Measurements from ENCODE around the gene CRELD2.
A peak's percentile ranks its signal among the peaks of the same experiment; 100 is the strongest.

CRELD2 gene

GRCh38 chr22:49884075-49884474 lies 34.4 kb upstream of the CRELD2 start:
- Mint-ChIP-seq H3K27ac (no peak overlapping the region), H3K4me3 (no peak overlapping the region), H3K9me3 (no peaks in the 10 kb centered on the region), H3K36me3 (ENCODE audit: low read depth) (peaks cover 48% of the 10 kb centered on the region), H3K4me1 (peaks cover 18% of the 10 kb centered on the region), H3K27me3 (no peaks in the 10 kb centered on the region)
- DNase-seq (no peak), ATAC-seq (no peak)

- H3K9me3 Mint-ChIP-seq: no peaks in the 10 kb centered on the region
- no peaks in the 10 kb centered on the region for H3K27me3 Mint-ChIP-seq
- no peak overlapping the region for H3K4me3 Mint-ChIP-seq
- peaks cover 51% of the 10 kb centered on the region for H3K36me3 Mint-ChIP-seq (ENCODE audit: low read depth)
- peaks cover 18% of the 10 kb centered on the region for H3K4me1 Mint-ChIP-seq
- DNase-seq (no peak), ATAC-seq (no peak)
- H3K27ac Mint-ChIP-seq: no peak overlapping the region
These were observed 33.8 kb upstream of the CRELD2 start for GRCh38 chr22:49884503-49885260.

- Mint-ChIP-seq H3K4me1 (peaks cover 12% of the 10 kb centered on the region), H3K27me3 (no peaks in the 10 kb centered on the region), H3K27ac (no peak overlapping the region), H3K36me3 (ENCODE audit: low read depth) (peaks cover 57% of the 10 kb centered on the region), H3K9me3 (no peaks in the 10 kb centered on the region), H3K4me3 (no peak overlapping the region)
- ATAC-seq (no peak), DNase-seq (no peak)
These were observed 33.2 kb upstream of the CRELD2 start for GRCh38 chr22:49885281-49885680.

GRCh38 chr22:49885881-49886280 lies 32.6 kb upstream of the CRELD2 start:
- Mint-ChIP-seq H3K9me3 (no peaks in the 10 kb centered on the region), H3K27ac (no peak overlapping the region), H3K36me3 (ENCODE audit: low read depth) (peaks cover 59% of the 10 kb centered on the region), H3K4me1 (peaks cover 9% of the 10 kb centered on the region), H3K4me3 (no peak overlapping the region), H3K27me3 (no peaks in the 10 kb centered on the region)
- ATAC-seq (no peak), DNase-seq (no peak)

- no peaks in the 10 kb centered on the region for H3K27me3 Mint-ChIP-seq
- DNase-seq: no peak
- H3K9me3 Mint-ChIP-seq: peaks cover 5% of the 10 kb centered on the region
- H3K27ac Mint-ChIP-seq: no peak overlapping the region
- no peak overlapping the region for H3K4me3 Mint-ChIP-seq
- peaks cover 6% of the 10 kb centered on the region for H3K4me1 Mint-ChIP-seq
- H3K36me3 Mint-ChIP-seq (ENCODE audit: low read depth): peaks cover 65% of the 10 kb centered on the region
- no peak for ATAC-seq
These were observed 31.9 kb upstream of the CRELD2 start for GRCh38 chr22:49886346-49887063.

GRCh38 chr22:49887064-49887451 lies 31.4 kb upstream of the CRELD2 start:
- Mint-ChIP-seq H3K27me3 (no peaks in the 10 kb centered on the region), H3K27ac (no peak overlapping the region), H3K9me3 (peaks cover 5% of the 10 kb centered on the region), H3K4me3 (no peak overlapping the region), H3K36me3 (ENCODE audit: low read depth) (peaks cover 68% of the 10 kb centered on the region), H3K4me1 (peaks cover 2% of the 10 kb centered on the region)
- ATAC-seq (no peak), DNase-seq (no peak)

- no peaks in the 10 kb centered on the region for H3K4me1 Mint-ChIP-seq
- no peak for DNase-seq
- H3K4me3 Mint-ChIP-seq: no peak overlapping the region
- H3K27me3 Mint-ChIP-seq: no peaks in the 10 kb centered on the region
- no peak overlapping the region for H3K27ac Mint-ChIP-seq
- peaks cover 68% of the 10 kb centered on the region for H3K36me3 Mint-ChIP-seq (ENCODE audit: low read depth)
- peaks cover 5% of the 10 kb centered on the region for H3K9me3 Mint-ChIP-seq
- no peak for ATAC-seq
These were observed 30.7 kb upstream of the CRELD2 start for GRCh38 chr22:49887702-49888101.

GRCh38 chr22:49889071-49889470 lies 29.4 kb upstream of the CRELD2 start:
- no peaks in the 10 kb centered on the region for H3K4me1 Mint-ChIP-seq
- no peak for ATAC-seq
- DNase-seq: no peak
- no peaks in the 10 kb centered on the region for H3K27me3 Mint-ChIP-seq
- no peak overlapping the region for H3K4me3 Mint-ChIP-seq
- peaks cover 5% of the 10 kb centered on the region for H3K9me3 Mint-ChIP-seq
- peaks cover 60% of the 10 kb centered on the region for H3K36me3 Mint-ChIP-seq (ENCODE audit: low read depth)
- no peak overlapping the region for H3K27ac Mint-ChIP-seq

GRCh38 chr22:49892226-49892899 lies 26.1 kb upstream of the CRELD2 start:
- Mint-ChIP-seq H3K27ac (no peak overlapping the region), H3K4me1 (no peaks in the 10 kb centered on the region), H3K27me3 (no peaks in the 10 kb centered on the region), H3K36me3 (ENCODE audit: low read depth) (peaks cover 44% of the 10 kb centered on the region), H3K9me3 (peaks cover 9% of the 10 kb centered on the region), H3K4me3 (no peak overlapping the region)
- no peak for DNase-seq
- no peak for ATAC-seq

- DNase-seq (no peak), ATAC-seq (no peak)
- peaks cover 38% of the 10 kb centered on the region for H3K36me3 Mint-ChIP-seq (ENCODE audit: low read depth)
- H3K9me3 Mint-ChIP-seq: peaks cover 9% of the 10 kb centered on the region
- no peak overlapping the region for H3K27ac Mint-ChIP-seq
- H3K27me3 Mint-ChIP-seq: no peaks in the 10 kb centered on the region
- no peak overlapping the region for H3K4me3 Mint-ChIP-seq
- no peaks in the 10 kb centered on the region for H3K4me1 Mint-ChIP-seq
These were observed 25.4 kb upstream of the CRELD2 start for GRCh38 chr22:49893025-49893424.

- Mint-ChIP-seq H3K36me3 (ENCODE audit: low read depth) (peaks cover 35% of the 10 kb centered on the region), H3K4me3 (no peak overlapping the region), H3K9me3 (peaks cover 9% of the 10 kb centered on the region), H3K4me1 (no peaks in the 10 kb centered on the region), H3K27ac (peak overlapping the region; percentile 40), H3K27me3 (no peaks in the 10 kb centered on the region)
- ATAC-seq: no peak
- no peak for DNase-seq
These were observed 23.9 kb upstream of the CRELD2 start for GRCh38 chr22:49894322-49895054.

GRCh38 chr22:49896201-49896600 lies 22.2 kb upstream of the CRELD2 start:
- Mint-ChIP-seq H3K4me1 (no peaks in the 10 kb centered on the region), H3K4me3 (no peak overlapping the region), H3K9me3 (peaks cover 10% of the 10 kb centered on the region), H3K36me3 (ENCODE audit: low read depth) (peaks cover 29% of the 10 kb centered on the region), H3K27me3 (no peaks in the 10 kb centered on the region), H3K27ac (no peak overlapping the region)
- ATAC-seq (no peak), DNase-seq (no peak)

GRCh38 chr22:49897015-49897684 lies 21.3 kb upstream of the CRELD2 start:
- H3K4me1 Mint-ChIP-seq: no peaks in the 10 kb centered on the region
- no peak for DNase-seq
- peaks cover 11% of the 10 kb centered on the region for H3K9me3 Mint-ChIP-seq
- peaks cover 32% of the 10 kb centered on the region for H3K36me3 Mint-ChIP-seq (ENCODE audit: low read depth)
- no peak for ATAC-seq
- H3K27ac Mint-ChIP-seq: no peak overlapping the region
- no peaks in the 10 kb centered on the region for H3K27me3 Mint-ChIP-seq
- H3K4me3 Mint-ChIP-seq: no peak overlapping the region

GRCh38 chr22:49899530-49899929 lies 18.9 kb upstream of the CRELD2 start:
- Mint-ChIP-seq H3K4me3 (no peak overlapping the region), H3K27ac (peak overlapping the region; percentile 46), H3K4me1 (no peaks in the 10 kb centered on the region), H3K36me3 (ENCODE audit: low read depth) (peaks cover 34% of the 10 kb centered on the region), H3K27me3 (no peaks in the 10 kb centered on the region), H3K9me3 (peaks cover 9% of the 10 kb centered on the region)
- ATAC-seq: no peak
- DNase-seq: no peak

All from activated naive CD8-positive, alpha-beta T cell treated with anti-CD3 and anti-CD28 coated beads, Interleukin-2, amount 50 U/mL, for 24 hours (primary cell).